Small intestine (tissue), 7 donors: ENCODE data around the gene CFAP61. TPM values are rescaled to one million over a fixed set of nuclear protein-coding genes. Genes with fewer than 3 reads are reported as not detected.

Experiments used
- DNase-seq, 2 donors: peaks; one replicate each; pipeline versions ENCODE4 v3.0.0 to v3.0.0-alpha.2; 2013
- FAIRE-seq: peaks from 2 replicates; lab custom pipeline; 2012; peaks lifted over from hg19 to GRCh38; lab: Jason Lieb, UNC
- H3K27ac ChIP-seq, 3 donors: one replicate each; pipeline ENCODE4 v1.5.1; 2013; ENCODE audit warnings: low read length in 2 of 3, mild to moderate bottlenecking in 2 of 3, control low read depth in 1 of 3, inconsistent platforms in 1 of 3, low read depth in 1 of 3, moderate library complexity in 1 of 3
- H3K27me3 ChIP-seq, 3 donors: one replicate each; pipeline ENCODE4 v1.6.1; 2013; ENCODE audit warnings: low read length in 3 of 3, inconsistent platforms in 1 of 3; ENCODE audit not compliant: control insufficient read depth in 3 of 3, insufficient read depth in 3 of 3
- H3K36me3 ChIP-seq, 3 donors: one replicate each; pipeline ENCODE4 v1.6.1; 2013; ENCODE audit warnings: low read length in 3 of 3, inconsistent platforms in 1 of 3, low read depth in 1 of 3, mild to moderate bottlenecking in 1 of 3, moderate library complexity in 1 of 3; ENCODE audit not compliant: control insufficient read depth in 3 of 3, insufficient read depth in 2 of 3
- H3K4me1 ChIP-seq, 3 donors: one replicate each; pipeline ENCODE4 v1.6.1; 2013; ENCODE audit warnings: low read length in 2 of 3, inconsistent platforms in 1 of 3, low read depth in 1 of 3, mild to moderate bottlenecking in 1 of 3, moderate library complexity in 1 of 3; ENCODE audit not compliant: control insufficient read depth in 3 of 3, insufficient read depth in 2 of 3
- H3K4me3 ChIP-seq, 3 donors: one replicate each; pipeline ENCODE4 v1.5.1; 2013; ENCODE audit warnings: low read length in 3 of 3, control low read depth in 1 of 3, inconsistent platforms in 1 of 3, low read depth in 1 of 3, mild to moderate bottlenecking in 1 of 3, moderate library complexity in 1 of 3
- H3K9me3 ChIP-seq, 2 donors: one replicate each; pipeline ENCODE4 v1.6.1; 2013; ENCODE audit warnings: low read depth in 1 of 2, low read length in 1 of 2; ENCODE audit not compliant: control insufficient read depth in 2 of 2, insufficient read depth in 1 of 2
- WGBS, 3 donors: extraction: QIAGEN DNeasy Blood & Tissue Kit; methylation state at CpG; one replicate each; pipeline ENCODE4 v1.1.7; 2013; 5-methylcytosine and 5-hydroxymethylcytosine counted together
- polyA plus RNA-seq, 4 donors: library from polyadenylated mRNA; stranded (reverse) in 3 of 4; unstranded in 1 of 4; fragments of 200-250 nt in 3 of 4; fragments of 120-200 nt in 1 of 4; gene quantifications; one replicate each; pipeline versions ENCODE4 v1.2.1 to v1.2.3, GENCODE V29; 2013
- donor health status: healthy with polysubstance abuse.
- donor health status: control.
- donor health status: control.
- donor health status: Bipolar disorder and iron deficiency.
- donor health status: healthy.

The CFAP61 gene
- polyA plus RNA-seq, 4 donors, result 0.18 TPM; not detected in 2

GRCh38 chr20:20076297-20077065, 24.1 kb downstream of the CFAP61 start:
- DNase-seq (no peak), FAIRE-seq (no peak)
- Histone ChIP-seq H3K27ac (no peak overlapping the region), H3K36me3 (no peaks in the 10 kb centered on the region), H3K27me3 (peaks cover 0 to 6% (median 3%) of the 10 kb centered on the region in 3 donors), H3K4me3 (no peak overlapping the region), H3K9me3 (no peaks in the 10 kb centered on the region), H3K4me1 (no peaks in the 10 kb centered on the region)
- WGBS, 3 donors, result 75 to 94% (median 82%) methylated on average over 9 of the region's 9 CpGs

- no peak for DNase-seq
- Histone ChIP-seq H3K27ac (no peak overlapping the region), H3K4me1 (no peaks in the 10 kb centered on the region), H3K36me3 (no peaks in the 10 kb centered on the region), H3K9me3 (no peaks in the 10 kb centered on the region), H3K27me3 (peaks cover 0 to 6% (median 3%) of the 10 kb centered on the region in 3 donors), H3K4me3 (no peak overlapping the region)
- FAIRE-seq, result no peak
- 86 to 90% (median 89%) methylated on average over 4 of the region's 4 CpGs for WGBS, 3 donors
Measured at GRCh38 chr20:20078041-20078440, 25.7 kb downstream of the CFAP61 start.

- peaks cover 0 to 2% (median 0%) of the 10 kb centered on the region in 3 donors for H3K27me3 ChIP-seq
- no peak for FAIRE-seq
- WGBS, 3 donors, result 10 to 36% (median 24%) methylated on average over 5 of the region's 5 CpGs
- H3K27ac ChIP-seq, result no peak overlapping the region
- H3K4me3 ChIP-seq, result no peak overlapping the region
- no peaks in the 10 kb centered on the region for H3K9me3 ChIP-seq
- DNase-seq, result peak; percentile 10 to 80
- H3K4me1 ChIP-seq, result no peaks in the 10 kb centered on the region
- H3K36me3 ChIP-seq, result no peaks in the 10 kb centered on the region
Measured at GRCh38 chr20:20079102-20079784, 26.9 kb downstream of the CFAP61 start.

- DNase-seq, result peak; percentile 27 to 41
- no peak overlapping the region for H3K4me3 ChIP-seq
- H3K9me3 ChIP-seq, result no peaks in the 10 kb centered on the region
Measured at GRCh38 chr20:20083807-20084206, 31.5 kb downstream of the CFAP61 start.

GRCh38 chr20:20084296-20084752, 32.0 kb downstream of the CFAP61 start:
- H3K9me3 ChIP-seq, result no peaks in the 10 kb centered on the region
- H3K4me1 ChIP-seq, result no peaks in the 10 kb centered on the region
- H3K27me3 ChIP-seq, result peaks cover 0 to 5% (median 2%) of the 10 kb centered on the region in 3 donors
- no peaks in the 10 kb centered on the region for H3K36me3 ChIP-seq
- 74 to 76% (median 74%) methylated on average over 8 of the region's 8 CpGs for WGBS, 3 donors
- FAIRE-seq, result no peak
- no peak overlapping the region for H3K4me3 ChIP-seq
- H3K27ac ChIP-seq, result no peak overlapping the region
- no peak for DNase-seq

More at GRCh38 chr20:20083807-20084206, 31.5 kb downstream of the CFAP61 start:
- no peak overlapping the region for H3K27ac ChIP-seq
- WGBS, 3 donors, result 2 to 3% (median 3%) methylated on average over 3 of the region's 3 CpGs
- H3K36me3 ChIP-seq, result no peaks in the 10 kb centered on the region
- H3K4me1 ChIP-seq, result no peaks in the 10 kb centered on the region
- FAIRE-seq, result peak; percentile 68
- peaks cover 0 to 5% (median 2%) of the 10 kb centered on the region in 3 donors for H3K27me3 ChIP-seq

- H3K27ac ChIP-seq, result no peak overlapping the region
- no peaks in the 10 kb centered on the region for H3K9me3 ChIP-seq
- H3K4me3 ChIP-seq, result no peak overlapping the region
- peaks cover 0 to 5% (median 2%) of the 10 kb centered on the region in 3 donors for H3K27me3 ChIP-seq
- no peaks in the 10 kb centered on the region for H3K36me3 ChIP-seq
- DNase-seq (peak; percentile 45 to 48), FAIRE-seq (no peak)
- H3K4me1 ChIP-seq, result no peaks in the 10 kb centered on the region
- 44 to 75% (median 60%) methylated on average over 9 of the region's 9 CpGs for WGBS, 3 donors
Measured at GRCh38 chr20:20085071-20085470, 32.7 kb downstream of the CFAP61 start.

- no peak overlapping the region for H3K27ac ChIP-seq
- peaks cover 0 to 5% (median 2%) of the 10 kb centered on the region in 3 donors for H3K27me3 ChIP-seq
- H3K4me3 ChIP-seq, result no peak overlapping the region
- no peaks in the 10 kb centered on the region for H3K36me3 ChIP-seq
- H3K9me3 ChIP-seq, result no peaks in the 10 kb centered on the region
- WGBS, 3 donors, result 33 to 67% (median 48%) methylated on average over 2 of the region's 2 CpGs
- no peaks in the 10 kb centered on the region for H3K4me1 ChIP-seq
- FAIRE-seq (no peak), DNase-seq (no peak)
Measured at GRCh38 chr20:20085812-20086211, 33.5 kb downstream of the CFAP61 start.

- H3K4me1 ChIP-seq, result no peaks in the 10 kb centered on the region
- WGBS, 3 donors, result 79 to 88% (median 84%) methylated on average over 4 of the region's 4 CpGs
- H3K4me3 ChIP-seq, result no peak overlapping the region
- no peak overlapping the region for H3K27ac ChIP-seq
- H3K9me3 ChIP-seq, result no peaks in the 10 kb centered on the region
- DNase-seq, result no peak
- no peak for FAIRE-seq
- H3K27me3 ChIP-seq, result peaks cover 0 to 3% (median 2%) of the 10 kb centered on the region in 3 donors
- no peaks in the 10 kb centered on the region for H3K36me3 ChIP-seq
Measured at GRCh38 chr20:20089018-20089417, 36.7 kb downstream of the CFAP61 start.
